ENCODE results near the gene TTC28.

TTC28 gene

DNA sequence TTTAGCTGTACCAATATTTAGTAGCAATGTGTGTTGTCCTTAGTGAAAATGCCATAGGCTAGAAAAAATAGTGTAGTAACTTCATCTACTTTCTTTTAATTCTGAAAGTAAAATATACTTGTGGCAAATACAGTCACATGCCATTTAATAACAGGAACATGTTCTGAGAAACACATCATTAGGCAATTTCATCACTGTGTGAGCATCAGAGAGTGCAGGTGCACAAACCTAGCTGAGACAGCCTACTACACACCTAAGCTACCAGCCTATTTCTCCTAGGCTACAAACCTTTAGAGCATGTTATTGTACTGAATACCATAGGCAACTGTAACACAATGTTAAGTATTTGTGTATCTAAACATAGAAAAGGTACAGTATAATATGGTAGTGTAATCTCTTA, 633.5 kb downstream of the TTC28 start:
- DNase-seq (ENCODE audit: low spot score): no peak

DNA sequence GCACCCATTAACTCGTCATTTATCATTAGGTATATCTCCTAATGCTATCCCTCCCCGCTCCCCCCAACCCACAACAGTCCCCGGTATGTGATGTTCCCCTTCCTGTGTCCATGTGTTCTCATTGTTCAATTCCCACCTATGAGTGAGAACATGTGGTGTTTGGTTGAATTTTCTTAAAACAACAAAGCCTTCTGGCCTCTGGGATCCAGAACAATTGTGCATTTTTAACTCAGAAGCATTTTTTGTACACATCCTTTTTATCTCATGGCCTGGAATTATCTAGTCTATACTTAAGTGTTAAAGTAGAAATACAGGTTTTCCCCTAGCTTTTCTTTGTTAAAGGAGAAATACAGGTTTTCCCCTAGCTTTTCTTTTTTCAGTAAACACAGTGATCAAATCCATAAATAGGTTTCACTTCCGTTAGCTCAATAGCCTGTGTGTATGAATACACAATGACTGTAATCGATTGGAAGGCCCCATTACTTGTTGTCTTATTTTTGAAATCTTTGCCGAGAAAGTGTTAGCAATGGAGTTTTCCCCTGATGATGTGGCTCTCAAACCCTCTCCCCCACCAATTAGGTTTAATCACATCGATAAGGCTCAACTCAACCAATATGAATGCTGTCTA, 635.0 kb downstream of the TTC28 start:
- DNase-seq (ENCODE audit: low spot score): no peak

DNA sequence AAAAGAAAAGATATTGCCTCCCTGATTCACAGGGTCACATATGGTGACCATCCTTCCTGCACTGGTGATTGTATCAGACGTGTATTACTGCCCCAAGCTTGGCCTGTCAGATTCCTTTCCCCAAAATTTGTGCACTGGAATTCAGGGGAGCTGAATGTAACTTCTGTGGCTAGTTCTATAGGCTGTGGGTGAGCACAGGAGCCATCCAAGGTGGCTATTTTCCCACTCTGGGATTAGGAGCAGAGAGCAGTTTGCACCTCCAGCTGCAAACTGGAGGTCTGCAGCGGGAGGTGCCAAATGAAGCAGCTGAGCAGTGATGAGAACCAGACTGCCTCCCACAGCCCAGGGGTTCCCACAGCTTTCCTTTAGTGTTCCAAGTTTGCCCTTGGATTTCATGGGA, 636.4 kb downstream of the TTC28 start:
- DNase-seq (ENCODE audit: low spot score): no peak

DNA sequence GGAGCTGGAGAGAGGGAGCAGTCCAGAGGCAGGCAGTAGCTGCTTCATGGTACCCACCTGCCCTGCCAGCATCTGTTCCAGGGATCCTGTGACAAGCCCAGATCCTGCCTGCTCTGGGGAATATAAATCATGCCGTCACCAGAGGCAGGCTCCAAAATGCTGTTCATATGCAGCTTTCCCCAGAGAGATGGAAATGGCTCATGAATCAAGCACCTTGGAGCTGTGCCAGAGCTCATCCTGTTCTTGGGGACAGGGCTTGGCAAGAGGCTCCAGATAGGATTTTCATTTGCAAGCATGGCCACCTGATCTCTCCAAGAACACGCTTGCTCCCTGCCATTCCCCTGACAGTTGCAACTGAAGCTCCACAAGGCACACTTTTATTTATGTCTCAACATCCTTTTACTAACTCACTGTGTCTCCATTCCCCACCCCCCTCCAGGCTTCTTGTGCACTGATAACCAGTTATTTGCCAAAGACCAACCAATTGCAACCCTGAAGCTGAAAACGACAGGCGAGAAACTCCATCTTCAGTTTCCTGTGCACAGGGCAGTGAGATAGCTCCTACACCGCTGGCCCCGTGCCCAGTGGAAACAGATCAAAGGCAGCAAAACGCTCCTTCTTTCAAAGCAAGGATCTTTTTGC, 644.8 kb downstream of the TTC28 start:
- DNase-seq (ENCODE audit: low spot score): no peak

DNA sequence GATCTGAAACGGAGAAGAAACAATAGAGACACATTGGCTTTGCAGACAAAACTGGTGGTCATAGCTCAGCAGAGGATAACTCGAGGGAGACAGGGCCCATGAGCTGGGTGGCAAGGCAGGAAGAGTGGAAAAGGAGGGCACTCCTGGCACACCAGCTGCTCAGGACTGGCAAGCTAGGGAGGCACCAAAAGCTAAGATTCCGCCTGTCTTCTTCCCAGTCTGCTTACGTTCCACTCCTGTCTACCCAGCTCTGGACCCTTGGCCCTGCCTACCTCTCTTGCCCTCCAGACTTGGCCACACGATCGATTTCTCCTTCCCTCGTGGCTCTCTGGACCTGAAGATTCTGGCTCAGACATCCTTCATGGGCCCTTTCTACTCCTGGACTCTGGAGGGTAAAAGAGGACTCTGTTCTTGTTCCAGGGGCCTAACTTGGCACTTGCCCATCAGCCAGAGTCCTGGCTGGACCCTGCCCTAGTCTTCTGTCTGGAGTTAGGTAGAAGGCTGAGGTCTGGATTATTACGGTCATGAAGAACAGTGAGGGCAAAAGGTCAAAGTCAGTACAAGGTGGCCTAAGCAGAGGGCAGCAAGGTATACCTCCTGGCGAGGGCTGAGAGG, 645.4 kb downstream of the TTC28 start:
- DNase-seq (ENCODE audit: low spot score): no peak

GRCh38 chr22:28032861-28033260, 646.8 kb downstream of the TTC28 start:
- DNase-seq (ENCODE audit: low spot score): no peak

GRCh38 chr22:28031383-28031922, 648.2 kb downstream of the TTC28 start:
- no peak for DNase-seq (ENCODE audit: low spot score)

- no peak for DNase-seq (ENCODE audit: low spot score)
Measured at GRCh38 chr22:28030473-28030872, 649.2 kb downstream of the TTC28 start.

GRCh38 chr22:28029956-28030355, 649.7 kb downstream of the TTC28 start:
- no peak for DNase-seq (ENCODE audit: low spot score)

- no peak for DNase-seq (ENCODE audit: low spot score)
Measured at GRCh38 chr22:28029201-28029948, 650.3 kb downstream of the TTC28 start.

DNA sequence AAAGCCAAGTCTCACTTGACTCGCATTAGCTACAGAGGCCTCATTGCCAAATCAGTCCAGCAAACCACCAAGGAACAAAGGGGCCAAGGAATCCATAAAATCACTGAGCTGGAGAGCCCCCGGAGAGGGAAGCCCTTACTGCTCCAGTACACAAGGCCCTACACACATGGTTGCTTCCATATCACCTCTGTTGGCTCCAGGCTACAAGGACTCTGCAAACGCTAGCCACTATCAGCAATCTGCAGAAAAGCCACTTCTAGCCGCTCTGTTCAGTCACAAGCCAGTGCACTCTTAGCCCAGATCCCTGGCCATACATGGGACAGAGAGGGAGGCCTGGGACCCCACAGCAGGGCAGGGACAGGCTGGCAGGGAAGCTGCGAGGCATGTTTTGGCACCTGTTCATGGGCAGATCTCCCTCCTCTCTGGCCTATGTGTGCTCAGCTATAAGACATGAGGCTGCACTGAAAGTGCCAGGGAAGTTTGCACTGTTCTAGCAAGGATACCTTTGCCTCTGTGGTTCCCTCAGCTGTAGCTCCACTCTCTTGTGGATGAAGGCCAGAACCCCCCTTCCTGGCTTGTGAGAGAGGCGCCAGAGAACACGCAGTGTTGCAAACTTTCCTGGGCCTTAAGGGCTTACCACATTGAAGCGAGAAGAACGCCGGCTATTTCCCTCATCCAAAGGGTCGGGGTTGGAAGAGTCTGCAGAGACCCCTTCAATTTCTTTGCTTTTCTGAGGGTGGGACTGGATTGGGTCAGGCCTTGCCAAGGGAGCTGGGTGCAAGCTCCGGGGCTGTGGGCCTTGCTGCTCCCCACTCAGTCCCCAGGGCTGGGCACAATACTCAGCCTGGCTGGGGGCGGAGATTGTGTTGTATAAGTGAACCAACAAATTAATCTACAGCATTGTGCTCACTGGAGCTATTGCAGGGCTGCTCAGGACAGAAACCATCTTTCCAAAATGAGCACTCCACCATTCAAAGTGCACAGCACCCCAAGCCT, 651.9 kb downstream of the TTC28 start:
- no peak for DNase-seq (ENCODE audit: low spot score)

DNA sequence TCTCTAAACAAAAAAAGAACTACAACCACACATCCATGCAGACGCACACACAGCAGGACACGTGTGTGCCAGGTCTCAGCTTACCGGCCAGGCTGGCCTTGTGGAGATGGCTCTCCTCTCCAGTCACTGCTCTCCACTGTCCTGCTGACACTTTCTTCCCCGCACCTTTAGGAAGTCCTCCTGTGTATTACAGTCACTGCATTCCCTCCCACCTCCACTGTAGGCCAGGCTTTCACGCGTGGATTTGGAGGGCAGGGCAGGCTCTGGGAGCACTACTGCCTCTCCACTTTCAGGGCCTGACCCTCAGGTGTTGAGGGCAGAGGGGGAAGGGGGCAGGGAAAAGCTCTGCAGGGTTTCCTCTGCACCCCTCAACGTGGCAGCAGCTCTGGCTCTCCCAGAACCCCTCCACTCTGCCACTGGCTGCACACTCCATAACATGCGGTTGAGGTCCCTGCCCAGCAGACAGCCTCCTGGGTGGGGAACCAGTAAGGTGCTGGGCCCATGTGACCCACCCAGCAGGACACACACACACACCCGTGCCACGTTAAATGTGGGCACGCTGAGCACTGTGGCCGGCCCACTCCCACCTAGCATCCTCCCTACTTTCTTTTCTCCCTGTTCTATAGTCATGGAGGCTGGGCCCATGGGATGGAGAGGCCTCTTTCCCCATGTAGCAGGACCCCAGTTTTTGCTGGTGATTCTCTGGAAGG, 653.6 kb downstream of the TTC28 start:
- DNase-seq (ENCODE audit: low spot score): no peak

GRCh38 chr22:28025333-28025732, 654.3 kb downstream of the TTC28 start:
- DNase-seq (ENCODE audit: low spot score): no peak

GRCh38 chr22:28024422-28024888, 655.2 kb downstream of the TTC28 start:
- no peak for DNase-seq (ENCODE audit: low spot score)

DNA sequence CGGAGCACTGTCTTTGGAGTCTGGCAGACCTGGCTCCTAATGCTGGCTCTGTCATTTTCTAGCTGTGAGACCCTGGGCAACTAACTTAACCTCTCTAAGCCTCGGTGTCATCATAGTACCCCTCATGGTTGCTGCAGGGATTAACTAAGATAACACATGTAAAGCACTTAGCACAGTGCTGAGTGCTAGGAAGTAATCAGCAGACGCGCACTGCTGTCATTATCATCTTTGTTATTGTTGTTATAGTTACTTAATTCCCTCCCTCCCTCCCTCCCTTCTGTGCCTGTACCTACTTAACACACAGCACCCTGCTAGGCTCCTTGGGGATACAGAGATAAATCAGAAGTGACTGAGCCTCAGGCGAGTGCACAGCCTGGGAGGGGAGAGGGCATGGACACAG, 655.9 kb downstream of the TTC28 start:
- no peak for DNase-seq (ENCODE audit: low spot score)

- DNase-seq (ENCODE audit: low spot score): no peak
Measured at GRCh38 chr22:28023036-28023435, 656.6 kb downstream of the TTC28 start.

DNA sequence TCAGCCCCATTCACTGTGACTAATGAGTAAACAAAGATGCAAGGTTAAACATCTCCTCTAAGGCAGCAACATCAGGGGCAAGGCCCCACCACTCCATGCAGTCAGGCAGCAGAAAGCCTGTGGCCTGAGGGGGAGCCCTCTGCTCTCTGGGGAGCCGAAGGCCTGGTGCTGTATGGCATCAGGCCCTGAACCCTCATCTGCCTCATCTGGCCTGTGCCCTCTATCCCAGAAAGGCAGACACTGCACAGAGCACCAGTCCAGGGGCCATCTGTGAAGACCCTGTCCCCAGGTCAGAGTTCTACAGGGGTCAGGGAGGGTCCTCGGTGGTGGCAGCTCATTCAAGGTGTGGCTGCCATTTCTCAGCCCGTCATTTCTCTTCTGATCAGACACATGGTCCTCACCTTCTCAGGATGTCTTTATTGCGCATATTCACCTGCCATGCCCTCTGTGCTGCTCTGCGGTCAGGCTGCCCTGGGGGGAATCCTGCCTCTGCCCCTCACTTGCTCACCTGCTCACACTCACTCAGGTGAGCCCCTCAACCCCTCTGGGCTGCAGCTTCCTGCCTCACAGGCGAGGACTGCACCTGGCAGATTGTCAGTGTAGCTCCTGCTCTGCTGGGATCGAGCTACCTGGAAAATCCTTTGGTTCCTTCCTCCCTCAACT, 657.5 kb downstream of the TTC28 start:
- DNase-seq (ENCODE audit: low spot score): no peak

DNA sequence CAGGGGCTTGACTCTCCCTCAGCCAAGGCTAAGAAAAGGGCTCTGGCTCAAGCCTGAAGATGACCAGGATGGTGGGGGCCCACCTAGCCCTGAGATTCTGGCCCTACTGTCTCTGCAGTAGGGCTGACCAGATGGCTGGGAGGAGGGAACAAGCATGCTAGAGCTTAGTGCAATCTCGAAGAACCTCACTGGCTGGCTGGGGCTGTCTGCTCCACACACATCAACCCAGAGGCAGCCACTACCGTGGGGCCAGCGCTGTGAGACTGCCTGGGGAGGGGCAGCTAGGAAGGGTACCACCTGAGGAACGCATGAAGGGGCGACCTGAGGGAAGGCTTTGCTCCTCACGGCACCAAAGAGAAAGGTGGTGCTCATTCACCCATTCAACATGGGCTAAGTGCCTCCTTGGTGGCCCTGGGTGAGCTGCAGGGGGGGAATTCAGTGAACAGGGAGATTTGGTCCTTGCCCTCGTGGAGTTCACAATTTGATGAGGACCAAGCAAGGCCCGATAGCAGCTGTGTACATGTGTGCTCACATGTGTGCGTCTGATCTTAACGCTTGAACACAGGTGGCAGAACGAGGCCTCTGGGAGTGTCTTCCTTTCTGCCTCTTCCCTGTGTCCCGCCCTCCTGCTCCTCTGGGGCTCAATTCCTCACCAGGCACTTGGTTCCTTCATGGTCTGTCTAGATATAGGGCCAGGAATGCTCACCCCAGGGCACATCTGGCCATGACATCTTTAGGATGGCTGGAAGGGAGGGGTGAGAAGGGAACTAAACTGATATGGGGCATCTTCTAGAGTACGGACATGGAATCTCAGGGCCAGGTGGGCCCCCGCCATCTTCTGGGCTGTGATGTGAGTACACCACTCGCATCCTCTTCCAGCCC, 658.3 kb downstream of the TTC28 start:
- no peak for DNase-seq (ENCODE audit: low spot score)

Data from HuH-7 (cell line).